ENCODE data around the gene PRICKLE4. TPM values are rescaled to one million over a fixed set of nuclear protein-coding genes. Genes with fewer than 3 reads are reported as not detected.
A peak's percentile ranks its signal among the peaks of the same experiment; 100 is the strongest.

Gene PRICKLE4
- total and polyA plus RNA-seq, 2 of the 13 experiments (the other 11 are each of a cell fraction or from before 2014, with no cell fraction given), result 0.92 to 1.2 TPM

- H3K4me2 ChIP-seq (ENCODE audit: low read depth, low read length), result peak overlapping the region; percentile 87; the same call in 1 of the 2 replicates
- H4K20me1 ChIP-seq (ENCODE audit: insufficient read depth, low read length), result no peaks in the 10 kb centered on the region
- no TSS peak for BruUV-seq (replicated peaks)
- H3K79me2 ChIP-seq (ENCODE audit: insufficient read depth, low read length), result peaks cover 5% of the 10 kb centered on the region
- H3K36me3 ChIP-seq (replicated peaks in 1 of 2; ENCODE audit: control insufficient read depth in 1 of 2, insufficient read depth in 2 of 2, low read length in 2 of 2), result no peaks in the 10 kb centered on the region
- in situ Hi-C loops (cut with HindIII; ENCODE audit: extremely low pct_ligation_motif_present, low pct_unique_long_range_greater_than_20kb), result no loop called here
- peak overlapping the region in 1 of 3 experiments; percentile 76; a peak in 1 of 6 replicates for H3K4me3 ChIP-seq (replicated peaks in 1 of 3; ENCODE audit: insufficient read depth in 1 of 3, low read depth in 2 of 3, low read length in 3 of 3)
- no peak for FAIRE-seq
- H3K9ac ChIP-seq (ENCODE audit: insufficient read depth, low read depth, low read length), result no peak overlapping the region
- no peak for ATAC-seq
- TF ChIP-seq ZNF768 (CRISPR knock-in tag; IDR thresholded peaks at IDR 0.05) (peak; percentile 78; the same call in 1 of the 2 replicates), KDM6A (CRISPR knock-in tag; IDR thresholded peaks at IDR 0.05; ENCODE audit: low read depth) (no peak)
- peaks cover 60% of the 10 kb centered on the region for H3K4me1 ChIP-seq (ENCODE audit: insufficient read depth, low read length)
- ChIA-PET CTCF (ENCODE audit: low intra/inter-chr PET ratio, low total read pairs) (no interaction called here), POLR2A (interaction anchor here (2.2 to 5.1 kb wide), 3 partner anchors 10 to 55 kb away, joined by 7 to 60 read pairs (median 20); partner anchors contain the start of gene TOMM6)
- no peak overlapping the region for H2AFZ ChIP-seq (ENCODE audit: low read length)
- no peaks in the 10 kb centered on the region; a peak in 1 of 5 replicates for H3K27me3 ChIP-seq (ENCODE audit: control insufficient read depth in 1 of 2, insufficient read depth in 2 of 2, low read length in 2 of 2)
- intact Hi-C loops (cut with micrococcal nuclease; ENCODE audit: unreplicated experiment), result no loop called here
- H3K9me3 ChIP-seq (ENCODE audit: low read length), result no peaks in the 10 kb centered on the region
- no peak overlapping the region for H3K27ac ChIP-seq (ENCODE audit: extremely low read length, insufficient read depth, low read length)
- DNase-seq (ENCODE audit: low spot score), result no peak
These were observed 48.4 kb upstream of the PRICKLE4 start for GRCh38 chr6:41732149-41732548.

DNA sequence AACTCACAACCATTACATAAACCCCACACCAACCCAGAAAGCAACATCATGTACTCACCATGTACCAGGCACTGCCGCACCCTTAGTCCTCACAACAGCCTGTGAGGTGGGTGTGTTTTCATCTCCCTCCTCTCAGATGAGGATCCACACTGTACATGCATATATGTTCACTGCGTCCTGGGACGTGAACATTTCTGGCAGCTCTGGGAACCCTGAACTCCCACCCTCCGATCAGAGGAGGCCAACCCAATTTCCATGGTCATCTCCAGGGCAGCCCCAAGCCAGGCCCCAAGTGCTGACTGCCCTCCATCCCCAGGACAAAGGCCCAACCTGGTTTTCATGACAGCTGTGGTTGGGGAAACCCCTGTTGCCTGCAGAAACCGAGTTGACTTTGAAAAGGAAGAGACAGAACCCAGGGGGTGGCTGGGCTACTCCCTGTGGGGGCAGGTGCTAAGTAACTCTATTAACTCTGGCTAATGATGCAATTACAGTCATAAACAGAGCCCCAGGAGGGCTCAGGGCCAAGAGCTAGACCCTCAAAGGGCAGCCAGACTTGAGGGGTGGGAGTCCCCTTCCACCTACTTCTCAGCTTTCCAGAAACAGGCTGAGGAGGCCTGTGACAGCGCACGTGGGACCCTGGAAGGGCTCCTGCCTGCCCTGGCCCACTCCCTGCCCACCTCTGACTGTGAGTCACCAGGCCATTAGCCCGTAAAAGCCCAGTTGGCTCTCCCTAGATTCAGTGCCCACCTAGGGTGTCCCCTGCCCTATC is 47.8 kb upstream of the PRICKLE4 start:
- peak overlapping the region; percentile 87 for H3K4me2 ChIP-seq (ENCODE audit: low read depth, low read length)
- WGBS (ENCODE audit: low lambda C conversion rate), result 72% methylated on average over 4 of the region's 8 CpGs
- peaks cover 5% of the 10 kb centered on the region for H3K79me2 ChIP-seq (ENCODE audit: insufficient read depth, low read length)
- no peak for ATAC-seq
- CTCF ChIA-PET (ENCODE audit: low intra/inter-chr PET ratio, low total read pairs), result no interaction called here
- H4K20me1 ChIP-seq (ENCODE audit: insufficient read depth, low read length), result no peaks in the 10 kb centered on the region
- no peak overlapping the region for H2AFZ ChIP-seq (ENCODE audit: low read length)
- H3K4me3 ChIP-seq (replicated peaks in 1 of 3; ENCODE audit: insufficient read depth in 1 of 3, low read depth in 2 of 3, low read length in 3 of 3), result peak overlapping the region; percentile 51 to 83 (median 76); a peak in 5 of 6 replicates
- in situ Hi-C loops (cut with HindIII; ENCODE audit: extremely low pct_ligation_motif_present, low pct_unique_long_range_greater_than_20kb) (no loop called here), intact Hi-C loops (cut with micrococcal nuclease; ENCODE audit: unreplicated experiment) (loop anchor here (1.0 kb wide), 2 partner anchors 26 to 189 kb away; partner anchors contain the start of genes BYSL and MED20)
- FAIRE-seq, result no peak
- no TSS peak for BruUV-seq (replicated peaks)
- H3K27ac ChIP-seq (ENCODE audit: extremely low read length, insufficient read depth, low read length), result no peak overlapping the region
- no peak for DNase-seq (ENCODE audit: low spot score)
- POLR2A ChIA-PET, result interaction anchor here (1.1 to 10.4 kb wide), 12 partner anchors 9 to 54 kb away, joined by 4 to 120 read pairs (median 18); partner anchors contain the start of genes FRS3, PGC and TOMM6
- no peaks in the 10 kb centered on the region; a peak in 1 of 5 replicates for H3K27me3 ChIP-seq (ENCODE audit: control insufficient read depth in 1 of 2, insufficient read depth in 2 of 2, low read length in 2 of 2)
- peaks cover 62% of the 10 kb centered on the region for H3K4me1 ChIP-seq (ENCODE audit: insufficient read depth, low read length)
- H3K9ac ChIP-seq (ENCODE audit: insufficient read depth, low read depth, low read length), result peak overlapping the region; percentile 73
- H3K9me3 ChIP-seq (ENCODE audit: low read length), result no peaks in the 10 kb centered on the region
- no peaks in the 10 kb centered on the region for H3K36me3 ChIP-seq (replicated peaks in 1 of 2; ENCODE audit: control insufficient read depth in 1 of 2, insufficient read depth in 2 of 2, low read length in 2 of 2)
- TF ChIP-seq CBX1 (IDR thresholded peaks at IDR 0.05; ENCODE audit: low read depth) (no peak), ZNF839 (CRISPR knock-in tag; IDR thresholded peaks at IDR 0.05; ENCODE audit: borderline replicate concordance) (0 out of 2 replicates have a peak, but pooled peaks have one; percentile 28), ZNF567 (CRISPR knock-in tag; IDR thresholded peaks at IDR 0.05; ENCODE audit: borderline replicate concordance) (0 out of 2 replicates have a peak, but pooled peaks have one; percentile 34), HOXA7 (CRISPR knock-in tag; IDR thresholded peaks at IDR 0.05) (no peak), ZNF746 (CRISPR knock-in tag; IDR thresholded peaks at IDR 0.05) (0 out of 2 replicates have a peak, but pooled peaks have one; percentile 30), ZNF10 (CRISPR knock-in tag; IDR thresholded peaks at IDR 0.05; ENCODE audit: borderline replicate concordance, low read depth) (no peak), SAP130 (CRISPR knock-in tag; IDR thresholded peaks at IDR 0.05; ENCODE audit: low read depth) (peak; percentile 37; the same call in 1 of the 2 replicates), ZNF501 (CRISPR knock-in tag; IDR thresholded peaks at IDR 0.05) (0 out of 2 replicates have a peak, but pooled peaks have one; percentile 3), ZNF160 (CRISPR knock-in tag; IDR thresholded peaks at IDR 0.05) (no peak)
- TF ChIP-seq, protein P1, sequence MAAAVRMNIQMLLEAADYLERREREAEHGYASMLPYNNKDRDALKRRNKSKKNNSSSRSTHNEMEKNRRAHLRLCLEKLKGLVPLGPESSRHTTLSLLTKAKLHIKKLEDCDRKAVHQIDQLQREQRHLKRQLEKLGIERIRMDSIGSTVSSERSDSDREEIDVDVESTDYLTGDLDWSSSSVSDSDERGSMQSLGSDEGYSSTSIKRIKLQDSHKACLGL (CRISPR knock-in tag; IDR thresholded peaks at IDR 0.05), result peak; percentile 24; the same call in 1 of the 2 replicates
- TF ChIP-seq, protein P2, sequence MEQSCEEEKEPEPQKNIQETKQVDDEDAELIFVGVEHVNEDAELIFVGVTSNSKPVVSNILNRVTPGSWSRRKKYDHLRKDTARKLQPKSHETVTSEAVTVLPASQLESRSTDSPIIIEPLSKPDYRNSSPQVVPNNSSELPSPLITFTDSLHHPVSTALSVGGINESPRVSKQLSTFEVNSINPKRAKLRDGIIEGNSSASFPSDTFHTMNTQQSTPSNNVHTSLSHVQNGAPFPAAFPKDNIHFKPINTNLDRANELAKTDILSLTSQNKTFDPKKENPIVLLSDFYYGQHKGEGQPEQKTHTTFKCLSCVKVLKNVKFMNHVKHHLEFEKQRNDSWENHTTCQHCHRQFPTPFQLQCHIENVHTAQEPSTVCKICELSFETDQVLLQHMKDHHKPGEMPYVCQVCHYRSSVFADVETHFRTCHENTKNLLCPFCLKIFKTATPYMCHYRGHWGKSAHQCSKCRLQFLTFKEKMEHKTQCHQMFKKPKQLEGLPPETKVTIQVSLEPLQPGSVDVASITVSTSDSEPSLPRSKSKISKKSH (CRISPR knock-in tag; IDR thresholded peaks at IDR 0.05; ENCODE audit: borderline replicate concordance), result no peak
- TF ChIP-seq, protein P3, sequence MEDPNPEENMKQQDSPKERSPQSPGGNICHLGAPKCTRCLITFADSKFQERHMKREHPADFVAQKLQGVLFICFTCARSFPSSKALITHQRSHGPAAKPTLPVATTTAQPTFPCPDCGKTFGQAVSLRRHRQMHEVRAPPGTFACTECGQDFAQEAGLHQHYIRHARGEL (CRISPR knock-in tag; IDR thresholded peaks at IDR 0.05), result no peak

All from HepG2 (cell line).